Coronary artery (tissue), 2 donors: Measurements from ENCODE around the gene CFAP300.

Experiments used
- DNase-seq: peaks from one replicate; pipeline ENCODE4 v3.0.0-alpha.2; 2017; ENCODE audit warnings: low spot score
- H3K27ac ChIP-seq, 2 donors: fragments of 200-600 bp; sonication (generic); one replicate each; pipeline ENCODE4 v1.5.1; 2016 to 2019
- H3K4me3 ChIP-seq: fragments of 200-600 bp; sonication (generic); 2 replicates; pipeline ENCODE4 v1.5.1; 2016; ENCODE audit warnings: mild to moderate bottlenecking, moderate library complexity
- CTCF ChIP-seq: fragments of 200-600 bp; sonication (generic); IDR thresholded peaks from one replicate; pipeline ENCODE4 v1.5.1; 2019; ENCODE audit warnings: antibody characterized with exemption

CFAP300 gene

DNA sequence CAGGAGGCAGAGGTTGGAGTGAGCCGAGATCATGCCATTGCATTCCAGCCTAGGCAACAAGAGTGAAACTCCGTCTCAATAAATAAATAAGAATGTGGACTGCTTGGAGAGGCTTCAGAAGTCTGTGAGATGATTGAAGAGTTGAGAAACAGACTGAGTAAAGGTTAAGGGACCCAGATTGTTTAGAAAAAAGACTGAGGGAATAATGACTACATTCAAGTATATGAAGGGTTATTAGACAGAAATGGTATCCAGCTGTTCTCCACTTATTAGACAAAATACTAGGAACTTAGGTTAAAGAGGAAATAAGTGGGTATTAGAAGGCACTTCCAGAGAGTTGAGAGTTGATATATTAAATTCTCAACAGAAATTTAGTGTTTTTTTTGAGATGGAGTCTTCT, 52.5 kb downstream of the CFAP300 start:
- DNase-seq, result no peak
- no peak for TF ChIP-seq CTCF
- Histone ChIP-seq H3K27ac (no peak overlapping the region), H3K4me3 (no peak overlapping the region)

DNA sequence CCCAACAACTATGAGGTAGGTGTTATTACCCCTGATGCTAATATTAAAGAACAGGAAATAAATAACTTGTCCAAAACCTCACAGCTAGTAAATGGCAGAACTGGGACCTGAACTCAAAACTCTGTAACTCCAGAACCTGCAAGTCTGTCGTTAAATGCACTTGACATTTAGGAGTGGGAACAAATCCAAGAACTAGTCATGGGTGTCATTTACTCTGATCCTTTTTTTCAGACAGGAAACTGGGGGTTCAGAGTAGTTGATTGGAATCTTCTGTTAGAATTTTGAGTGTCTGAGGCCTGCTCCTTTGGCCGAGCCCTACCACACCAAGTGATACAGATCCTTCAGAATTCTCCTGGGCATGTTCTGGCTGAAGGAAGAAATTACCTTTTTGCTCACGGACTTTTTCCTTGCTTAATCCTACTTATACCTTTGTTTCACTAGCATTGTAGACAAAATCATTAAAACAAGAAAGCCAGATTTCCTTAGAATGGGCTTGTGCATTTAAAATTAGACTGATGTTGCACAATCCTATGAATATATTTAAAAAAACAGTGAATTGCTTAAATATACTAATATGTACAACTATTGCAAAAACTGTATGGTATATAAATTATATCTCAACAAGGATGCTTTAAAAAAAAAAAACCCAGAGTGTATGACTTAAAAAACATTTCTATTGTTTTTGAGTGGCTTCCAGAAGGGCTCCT, 61.6 kb downstream of the CFAP300 start:
- DNase-seq, result no peak
- TF ChIP-seq CTCF, result no peak
- H3K27ac ChIP-seq, result peak overlapping the region; percentile 99 to 100
- no peak overlapping the region for H3K4me3 ChIP-seq

- peak within 1 kb of the TSS; percentile 98 for H3K4me3 ChIP-seq
- H3K27ac ChIP-seq, result peak within 1 kb of the TSS; percentile 99 to 100
- TF ChIP-seq CTCF, result no peak
- peak; percentile 93 for DNase-seq
These were observed 62.9 kb downstream of the CFAP300 start, which contains the start of gene YAP1 for GRCh38 chr11:102109896-102110760. YAP1 (plus strand) TSS chr11:102110447; CDS start chr11:102110849, 402 bp downstream.

- DNase-seq, result peak; percentile 74
- Histone ChIP-seq H3K27ac (peak overlapping the region; percentile 99 to 100), H3K4me3 (peak overlapping the region; percentile 98)
- TF ChIP-seq CTCF, result no peak
These were observed 63.4 kb downstream of the CFAP300 start for GRCh38 chr11:102110761-102111010.

GRCh38 chr11:102111011-102111786, 64.0 kb downstream of the CFAP300 start:
- TF ChIP-seq CTCF, result no peak
- DNase-seq, result peak; percentile 86
- Histone ChIP-seq H3K27ac (peak overlapping the region; percentile 99 to 100), H3K4me3 (peak overlapping the region; percentile 98)

- TF ChIP-seq CTCF, result no peak
- Histone ChIP-seq H3K27ac (peak overlapping the region; percentile 99 to 100), H3K4me3 (peak overlapping the region; percentile 98)
- peak; percentile 76 for DNase-seq
These were observed 64.7 kb downstream of the CFAP300 start for GRCh38 chr11:102111787-102112508.
